ENCODE measurements around the gene BOLA3.
"Not testable (repeated sequence)": the region's sequence is repeated elsewhere in the genome, so short reads cannot be mapped to it uniquely, and the experiment has no call there.

BOLA3 gene, protein sequence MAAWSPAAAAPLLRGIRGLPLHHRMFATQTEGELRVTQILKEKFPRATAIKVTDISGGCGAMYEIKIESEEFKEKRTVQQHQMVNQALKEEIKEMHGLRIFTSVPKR

DNA sequence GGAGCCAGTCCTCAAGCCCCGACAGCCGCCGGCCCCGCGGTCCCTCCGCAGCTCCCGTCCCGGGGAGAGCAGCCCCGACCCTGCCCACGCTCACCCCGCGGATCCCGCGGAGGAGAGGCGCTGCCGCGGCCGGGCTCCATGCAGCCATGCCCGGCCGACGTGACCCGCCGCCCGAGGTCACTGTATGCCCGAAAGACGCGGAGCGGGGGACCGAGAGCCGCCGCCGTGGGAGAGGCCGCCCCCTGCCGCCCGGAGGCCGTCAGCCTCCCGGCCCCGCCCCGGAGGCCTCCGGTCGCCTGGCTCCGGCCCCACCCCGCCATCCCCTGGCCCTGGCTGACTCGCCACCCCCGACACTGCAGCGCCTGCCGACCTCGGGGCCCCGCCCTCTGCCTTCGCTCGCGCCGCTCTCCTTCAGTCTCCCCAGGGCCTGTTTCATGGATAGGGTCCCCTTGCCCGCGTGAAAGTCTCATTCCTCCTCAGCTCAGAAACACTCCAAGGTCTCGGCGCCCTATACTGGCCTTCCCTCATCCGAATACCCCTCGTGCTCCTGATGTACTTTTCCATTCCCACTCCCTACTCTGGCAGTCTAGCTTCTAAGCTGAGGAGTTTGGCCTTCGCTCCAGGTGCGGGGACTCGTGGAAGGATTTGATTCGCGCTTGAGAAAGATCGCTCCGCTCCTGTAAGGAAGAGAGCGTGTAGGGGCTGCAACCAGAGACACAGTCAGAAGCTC, at the start of gene BOLA3:
Gene BOLA3 (minus strand): TSS at position 186 of the 730 bp plus-strand sequence. CDS start 38 bp downstream, at position 148.
- DNase-seq (peak; percentile 94), ATAC-seq (peak; percentile 98)

DNA sequence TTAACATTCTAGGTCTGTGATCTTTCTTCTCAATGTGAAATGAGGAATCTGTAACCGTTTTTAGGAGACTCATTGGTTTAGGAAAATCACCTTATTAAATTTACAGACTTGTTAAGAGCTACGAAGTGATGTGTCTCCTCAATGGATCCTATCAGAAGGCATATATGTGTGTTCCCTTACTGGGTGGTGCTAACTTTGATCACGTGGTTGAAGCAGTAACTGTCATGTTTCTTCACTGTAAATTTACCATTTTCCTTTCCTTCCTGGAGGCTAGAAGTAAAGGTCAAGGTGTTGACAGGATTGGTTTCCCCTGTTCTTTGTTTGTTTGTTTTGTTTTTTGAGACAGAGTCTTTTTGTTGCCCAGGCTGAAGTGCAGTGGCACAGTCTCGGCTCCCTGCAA, 49.3 kb upstream of the BOLA3 start:
- DNase-seq (no peak), ATAC-seq (no peak)

DNA sequence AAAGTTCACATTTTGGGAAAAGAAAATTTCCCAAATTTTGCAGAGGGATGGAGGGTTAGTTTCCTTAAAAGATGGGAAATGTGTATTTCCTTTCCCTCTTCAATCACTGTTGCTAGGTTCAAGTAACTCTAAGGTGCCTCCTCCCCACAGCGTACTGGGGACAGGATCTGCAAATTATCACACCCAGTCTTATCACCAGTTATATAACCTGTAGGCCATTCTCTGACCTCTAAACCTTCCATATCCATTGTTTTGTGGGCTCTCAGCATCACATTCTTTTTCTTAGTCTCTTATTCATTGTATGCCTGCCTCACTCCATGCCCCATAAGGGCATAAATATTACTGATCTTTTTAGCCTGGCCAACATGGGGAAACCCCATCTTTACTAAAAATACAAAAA, 47.1 kb upstream of the BOLA3 start:
- ATAC-seq (no peak), DNase-seq (no peak)

DNA sequence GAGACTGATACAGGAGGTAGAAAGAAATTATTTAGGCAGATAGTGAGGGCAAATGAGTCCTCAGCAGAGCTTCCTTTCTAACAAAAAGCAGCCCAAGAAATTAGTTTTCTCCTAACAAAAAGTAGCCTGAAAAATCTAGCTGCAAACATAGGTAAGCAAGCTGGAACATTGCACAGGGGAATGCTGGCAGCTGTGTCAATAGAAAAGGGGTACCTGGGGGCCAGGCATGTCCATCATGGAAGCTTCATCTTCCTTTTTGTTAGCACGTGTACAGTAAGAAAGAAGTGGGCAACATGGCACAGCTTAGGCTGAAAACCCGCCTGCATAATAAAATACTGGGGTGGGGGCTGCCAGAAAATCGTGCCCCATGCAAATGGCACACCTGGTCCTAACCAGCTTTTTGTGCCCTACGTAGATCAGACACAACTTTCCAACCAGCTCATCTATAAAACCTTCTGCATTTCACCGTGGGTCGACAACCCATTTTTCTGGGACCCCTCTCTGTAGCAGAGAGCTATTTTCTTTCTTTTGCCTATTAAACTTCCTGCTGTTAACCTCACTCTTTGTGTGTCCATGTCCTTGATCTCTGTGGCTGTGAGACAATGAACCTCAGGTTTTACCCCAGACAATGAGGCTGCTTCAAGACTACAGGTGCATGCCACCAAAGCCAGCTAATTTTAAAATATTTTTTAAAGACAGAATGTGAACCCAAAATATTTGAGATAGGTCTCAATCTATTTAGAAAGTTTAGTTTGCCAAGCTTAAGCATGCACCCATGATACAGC, 44.1 kb upstream of the BOLA3 start:
- no peak for ATAC-seq
- no peak for DNase-seq

DNA sequence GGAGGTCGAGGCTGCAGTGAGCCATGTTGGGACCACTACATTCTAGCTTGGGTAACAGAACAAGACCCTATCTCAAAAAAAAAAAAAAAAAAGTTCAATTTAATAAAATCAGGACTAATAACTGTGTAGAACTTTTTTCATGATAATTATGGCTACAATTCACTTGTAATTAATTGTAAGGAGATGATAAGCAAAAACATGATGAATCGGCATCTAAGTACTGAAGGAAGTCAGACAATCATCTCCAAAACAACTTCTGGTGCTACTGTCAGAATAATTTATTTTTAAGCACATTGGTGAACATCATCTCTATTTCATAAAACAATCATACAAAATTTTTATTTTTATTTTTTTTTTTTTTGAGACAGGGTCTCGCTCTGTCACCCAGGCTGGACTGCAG, 41.0 kb upstream of the BOLA3 start:
- ATAC-seq (no peak), DNase-seq (no peak)

DNA sequence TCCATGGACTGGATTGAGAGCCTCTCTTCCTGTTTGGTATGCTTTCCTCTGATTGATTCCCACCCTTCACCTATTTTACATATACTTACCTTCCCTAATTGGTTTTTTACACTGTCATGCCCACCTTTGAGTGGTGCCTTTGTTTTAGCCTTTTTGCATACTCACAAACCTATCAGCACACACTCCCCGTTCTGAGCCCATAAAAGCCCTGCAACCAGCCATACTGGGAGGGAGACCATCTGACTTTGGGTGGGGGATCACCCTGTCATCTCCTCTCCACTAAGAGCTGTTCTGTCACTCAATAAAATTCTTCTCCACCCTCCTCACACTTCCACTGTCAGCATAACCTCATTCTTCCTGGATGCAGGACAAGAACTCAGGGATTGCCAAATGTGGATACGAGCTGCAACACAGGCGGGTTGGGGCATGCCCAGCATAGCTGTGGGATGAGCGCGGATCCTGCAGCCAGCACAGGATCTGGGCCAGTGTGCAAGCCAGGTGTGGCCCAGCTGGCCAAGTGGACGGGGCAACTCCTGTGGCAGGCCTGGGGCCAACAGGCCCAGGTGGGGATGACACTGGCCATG, 40.4 kb upstream of the BOLA3 start:
- no peak for ATAC-seq
- no peak for DNase-seq

DNA sequence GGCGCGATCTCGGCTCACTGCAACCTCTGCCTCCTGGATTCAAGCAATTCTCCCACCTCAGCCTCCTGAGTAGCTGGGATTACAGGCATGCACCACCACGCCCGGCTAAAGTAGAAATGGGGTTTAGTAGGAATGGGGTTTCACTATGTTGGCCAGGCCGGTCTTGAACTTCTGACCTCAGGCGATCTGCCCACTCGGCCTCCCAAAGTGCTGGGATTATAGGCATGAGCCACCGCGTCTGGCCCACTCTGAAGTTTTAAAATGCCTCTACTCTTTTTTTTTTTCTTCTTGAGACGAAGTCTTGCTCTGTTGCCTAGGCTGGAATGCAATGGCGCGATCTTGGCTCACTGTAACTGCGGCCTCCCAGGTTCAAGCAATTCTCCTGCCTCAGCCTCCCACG, 39.0 kb upstream of the BOLA3 start:
- not testable (repeated sequence) for ATAC-seq, DNase-seq

DNA sequence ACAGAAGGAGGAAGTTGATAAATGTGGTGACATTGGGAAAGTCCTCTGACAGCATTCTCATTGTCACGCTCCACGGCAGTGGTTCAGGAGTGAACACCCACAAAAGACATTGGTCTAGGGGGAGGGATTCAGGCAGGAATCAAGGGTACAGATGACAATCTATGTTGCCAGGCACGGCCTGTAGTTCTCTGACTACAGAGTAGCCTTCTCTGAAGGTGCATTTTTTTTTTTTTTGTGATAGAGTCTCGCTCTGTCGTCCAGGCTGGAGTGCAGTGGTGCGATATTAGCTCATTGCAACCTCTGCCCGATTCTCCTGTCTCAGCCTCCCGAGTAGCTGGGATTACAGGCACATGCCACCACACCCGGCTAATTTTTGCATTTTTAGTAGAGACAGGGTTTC, 38.3 kb upstream of the BOLA3 start:
- ATAC-seq (peak; percentile 87), DNase-seq (peak; percentile 40)

DNA sequence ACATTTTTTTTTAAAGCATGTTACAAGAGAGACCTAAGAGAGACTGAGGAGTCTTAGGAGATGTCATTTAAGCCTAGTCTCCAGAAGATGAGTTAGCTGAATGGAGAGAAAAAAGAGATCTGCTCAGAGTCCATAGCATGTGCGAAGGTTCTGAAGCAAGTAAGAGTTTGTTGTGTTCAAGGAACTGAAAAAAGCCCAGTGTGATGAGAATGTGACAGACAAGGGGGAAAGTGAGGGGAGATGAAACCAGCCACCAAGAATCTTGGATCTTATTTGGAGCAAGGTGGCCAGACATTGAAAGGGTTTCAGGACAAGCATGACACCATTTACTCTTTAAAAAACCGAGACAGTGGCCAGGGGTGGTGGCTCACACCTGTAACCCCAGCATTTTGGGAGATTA, 36.2 kb upstream of the BOLA3 start:
- ATAC-seq (no peak), DNase-seq (no peak)

DNA sequence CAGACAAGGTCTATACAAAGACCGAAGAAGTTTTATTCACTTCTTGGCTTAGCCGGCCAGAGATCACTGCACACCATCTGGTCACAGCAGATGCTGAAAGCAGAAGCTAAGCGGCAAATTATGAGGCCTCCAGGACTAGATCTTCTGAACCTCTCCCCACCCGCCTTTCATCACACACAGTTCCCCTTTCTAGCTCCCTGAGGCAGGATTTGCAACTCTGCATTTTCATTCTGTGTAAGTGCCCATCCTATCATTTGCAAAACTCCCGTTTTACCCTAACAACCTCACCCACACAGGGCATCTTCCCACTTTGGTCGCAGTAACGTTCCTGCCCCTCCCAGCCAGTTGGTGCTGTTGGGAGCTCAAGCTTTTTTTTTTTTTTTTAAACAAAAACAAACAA, 34.0 kb upstream of the BOLA3 start:
- no peak for DNase-seq
- ATAC-seq: no peak

DNA sequence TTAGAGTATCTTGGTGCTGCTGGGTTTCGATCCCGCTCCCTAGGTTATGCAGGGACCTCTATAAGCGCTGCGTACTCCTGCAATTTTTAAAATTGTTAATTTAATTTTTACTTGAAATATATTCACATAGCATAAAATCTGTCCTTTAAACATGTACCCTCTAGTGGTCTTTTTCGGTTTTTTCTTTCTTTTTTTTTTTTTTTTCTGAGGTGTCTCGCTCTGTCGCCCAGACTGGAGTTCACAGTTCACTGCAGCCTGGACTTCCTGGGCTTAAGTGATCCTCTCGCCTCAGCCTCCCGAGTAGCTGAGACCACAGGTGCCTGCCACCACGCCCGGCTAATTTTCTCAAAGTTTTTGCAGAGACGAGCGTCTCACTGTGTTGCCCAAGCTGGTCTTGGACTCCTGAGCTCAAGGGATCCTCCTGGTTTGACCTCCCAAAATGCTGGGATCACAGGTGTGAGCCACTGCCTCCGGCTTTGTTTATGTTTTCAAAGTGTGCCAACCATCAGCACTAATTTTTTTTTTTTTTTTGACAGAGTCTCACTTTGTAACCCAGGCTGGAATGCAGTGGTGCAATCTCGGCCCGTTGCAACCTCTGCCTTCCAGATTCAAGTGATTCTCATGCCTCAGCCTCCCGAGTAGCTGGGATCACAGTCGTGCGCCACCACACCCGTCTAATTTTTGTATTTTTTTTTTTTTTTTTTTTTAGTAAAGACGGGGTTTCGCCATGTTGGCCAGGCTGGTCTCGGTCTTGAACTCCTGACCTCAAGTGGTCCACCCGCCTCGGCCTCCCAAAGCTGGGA, 31.6 kb upstream of the BOLA3 start:
- peak; percentile 6 for ATAC-seq
- DNase-seq: no peak

DNA sequence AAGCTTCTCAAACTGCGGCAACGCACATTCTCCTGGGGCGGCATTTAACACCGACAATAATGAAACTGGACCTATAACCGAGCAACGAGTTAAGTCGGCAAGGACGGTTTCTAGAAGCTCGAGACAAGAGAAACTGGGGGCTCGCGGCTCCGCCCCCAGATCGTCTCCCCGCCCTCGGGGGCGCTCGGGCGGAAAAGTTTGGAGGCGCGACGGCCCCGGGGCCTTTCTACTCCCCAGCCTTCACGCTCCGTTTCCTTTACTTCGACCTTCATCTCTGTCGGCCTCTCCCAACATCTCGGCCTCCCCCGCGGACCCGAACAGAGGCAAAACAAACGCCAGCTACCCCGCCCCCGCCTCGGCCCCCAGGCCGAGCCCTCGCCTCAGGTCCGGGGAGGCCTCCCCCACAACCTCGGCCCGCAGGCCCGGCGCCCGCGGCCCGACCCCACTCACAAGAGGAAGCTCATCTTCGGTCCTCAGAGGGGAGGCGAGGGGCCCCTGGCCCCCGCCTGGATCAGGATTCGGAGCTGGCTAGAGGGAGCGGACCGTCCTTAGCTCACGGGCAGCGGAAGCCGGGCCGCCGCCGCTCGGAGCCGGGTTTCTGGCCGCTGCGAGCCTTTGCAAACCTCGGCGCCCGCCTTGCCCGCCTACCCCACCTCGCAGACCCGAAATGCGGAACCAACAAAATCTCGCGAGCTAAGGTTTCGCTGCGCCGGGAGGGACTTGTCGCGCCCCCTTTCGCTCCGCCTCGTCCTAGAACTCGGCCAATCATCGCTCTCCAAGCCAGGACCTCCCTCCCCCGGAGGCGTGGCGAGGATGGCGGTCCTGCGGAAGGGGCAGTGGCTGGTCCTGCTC, 30.7 kb upstream of the BOLA3 start, which contains the start of gene MOB1A:
Gene MOB1A (minus strand): TSS at position 669 of the 852 bp plus-strand sequence. CDS start 205 bp downstream, at position 464.
- peak; percentile 96 for ATAC-seq
- peak; percentile 98 for DNase-seq

DNA sequence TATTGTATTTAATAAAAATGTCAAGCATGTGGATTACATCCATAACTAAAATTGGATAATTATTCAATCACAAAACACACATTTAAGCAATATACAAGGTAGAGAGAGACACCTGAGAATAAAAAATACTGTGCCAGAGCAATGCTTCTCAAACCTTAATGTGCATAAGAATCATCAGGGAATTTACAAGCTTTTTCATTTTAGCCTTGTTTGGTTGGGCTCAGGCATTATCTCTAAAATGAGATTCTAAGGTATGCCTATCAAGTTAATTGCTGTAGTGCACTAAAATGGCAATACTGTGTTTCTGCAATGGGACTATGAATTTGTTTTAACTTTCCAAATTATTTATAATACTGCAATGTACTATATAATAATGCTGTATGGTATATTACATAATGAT, 30.0 kb upstream of the BOLA3 start:
- DNase-seq (no peak), ATAC-seq (no peak)

DNA sequence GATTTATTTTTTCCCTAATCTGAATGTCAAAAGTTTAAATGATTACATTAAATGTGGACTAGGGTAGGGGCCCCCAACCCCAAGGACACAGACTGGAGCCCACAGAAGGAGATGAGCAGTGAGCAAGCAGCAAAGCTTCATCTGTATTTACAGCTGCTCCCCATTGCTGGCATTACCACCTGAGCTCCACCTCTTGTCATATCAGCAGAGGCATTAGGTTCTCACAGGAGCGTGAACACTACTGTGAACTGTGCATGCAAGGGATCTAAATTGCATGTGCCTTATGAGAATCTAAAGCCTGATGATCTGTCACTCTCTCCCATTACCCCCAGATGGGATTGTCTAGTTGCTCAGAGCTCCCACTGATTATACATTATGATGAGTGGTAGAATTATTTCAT, 27.2 kb upstream of the BOLA3 start:
- DNase-seq: no peak
- no peak for ATAC-seq

DNA sequence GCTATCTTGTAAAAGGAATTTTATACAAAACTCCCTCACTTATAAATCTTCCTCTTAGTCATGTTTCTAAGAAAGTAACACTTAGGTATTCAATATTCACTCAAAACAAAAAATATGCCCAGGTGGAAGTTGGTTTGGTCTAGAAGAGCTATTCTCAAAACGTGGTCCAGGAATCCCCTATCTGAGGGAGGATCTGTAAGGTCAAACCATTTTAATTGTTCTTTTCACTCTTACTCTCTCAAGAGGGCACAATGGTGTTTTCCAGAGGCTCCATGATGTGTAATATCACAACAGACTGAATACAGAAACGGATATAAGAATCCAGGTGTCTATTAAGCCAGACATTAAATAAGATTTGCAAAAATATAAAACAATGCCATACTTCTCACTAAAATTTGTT, 21.0 kb upstream of the BOLA3 start:
- ATAC-seq (peak; percentile 78), DNase-seq (no peak)

DNA sequence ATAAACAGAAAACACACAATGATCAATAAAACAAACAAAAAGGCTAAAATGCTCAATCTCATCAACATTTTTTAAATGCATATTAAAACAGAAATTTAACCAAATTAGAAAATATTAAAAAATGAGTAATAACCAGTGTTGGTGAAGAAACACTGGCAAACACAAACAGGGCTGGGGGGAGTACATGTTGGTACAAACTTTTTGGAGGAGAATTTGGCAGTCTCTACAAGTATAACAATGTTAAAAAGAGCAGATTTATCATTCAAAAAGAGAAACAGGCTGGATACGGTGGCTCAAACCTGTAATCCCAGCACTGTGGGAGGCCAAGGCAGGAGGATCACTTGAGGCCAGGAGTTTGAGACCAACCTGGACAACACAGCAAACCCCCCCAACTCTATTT, 17.0 kb upstream of the BOLA3 start:
- no peak for ATAC-seq
- DNase-seq: no peak

DNA sequence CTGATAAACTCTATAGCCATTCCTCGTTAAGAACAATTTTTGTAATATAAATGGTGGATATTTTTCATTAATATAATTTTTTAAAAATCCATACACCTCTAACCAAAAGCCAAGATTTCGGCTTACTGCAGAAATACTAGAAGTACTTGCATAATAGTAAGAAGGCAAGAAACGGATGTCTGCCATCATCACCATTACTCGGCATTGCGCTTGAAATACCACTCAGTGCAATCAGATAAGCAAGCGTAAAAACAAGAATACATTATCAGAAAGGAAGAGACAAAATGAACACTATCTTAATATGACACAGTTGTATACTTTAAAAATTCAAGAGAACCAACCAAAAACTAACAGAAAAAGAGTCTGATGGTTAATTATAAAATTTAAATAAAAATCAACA, 15.2 kb upstream of the BOLA3 start:
- ATAC-seq: no peak
- no peak for DNase-seq

DNA sequence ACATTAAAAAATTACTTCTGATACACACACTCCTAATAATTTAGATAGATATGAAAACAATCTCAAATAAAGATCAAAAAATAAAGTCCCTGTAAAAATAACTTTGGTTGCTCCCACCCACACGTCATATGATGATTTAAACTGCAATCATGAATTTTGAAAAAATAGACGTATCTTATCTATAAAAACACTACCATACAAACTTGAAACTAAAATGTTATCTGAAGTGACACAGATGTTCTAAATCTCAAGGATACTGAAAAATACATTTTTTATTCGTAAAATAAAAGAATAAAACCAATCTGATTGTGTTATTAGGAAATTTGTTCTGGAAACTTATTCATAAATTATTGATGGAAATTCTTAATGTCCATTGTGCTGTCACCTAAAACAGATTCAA, 8.1 kb upstream of the BOLA3 start:
- no peak for DNase-seq
- ATAC-seq: no peak

DNA sequence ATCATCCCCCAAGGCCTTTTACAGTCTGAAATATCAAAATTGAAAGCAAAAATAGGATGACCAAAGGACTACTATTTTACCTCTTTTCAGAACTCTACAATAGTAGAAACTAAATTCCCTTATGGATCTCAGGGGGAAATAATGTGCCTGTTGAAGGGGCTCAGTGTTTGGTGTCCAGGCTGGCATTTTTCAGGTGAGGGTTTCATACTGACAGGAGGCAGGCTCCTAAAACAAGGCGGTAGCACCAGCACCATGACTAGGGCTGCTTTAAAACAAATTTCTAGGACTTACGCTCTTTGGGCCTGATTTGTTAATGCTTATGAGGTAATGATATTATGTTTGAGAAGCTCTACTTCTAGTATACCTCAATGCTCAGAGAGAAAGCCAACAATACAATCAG, 5.2 kb upstream of the BOLA3 start:
- ATAC-seq: no peak
- DNase-seq: no peak

DNA sequence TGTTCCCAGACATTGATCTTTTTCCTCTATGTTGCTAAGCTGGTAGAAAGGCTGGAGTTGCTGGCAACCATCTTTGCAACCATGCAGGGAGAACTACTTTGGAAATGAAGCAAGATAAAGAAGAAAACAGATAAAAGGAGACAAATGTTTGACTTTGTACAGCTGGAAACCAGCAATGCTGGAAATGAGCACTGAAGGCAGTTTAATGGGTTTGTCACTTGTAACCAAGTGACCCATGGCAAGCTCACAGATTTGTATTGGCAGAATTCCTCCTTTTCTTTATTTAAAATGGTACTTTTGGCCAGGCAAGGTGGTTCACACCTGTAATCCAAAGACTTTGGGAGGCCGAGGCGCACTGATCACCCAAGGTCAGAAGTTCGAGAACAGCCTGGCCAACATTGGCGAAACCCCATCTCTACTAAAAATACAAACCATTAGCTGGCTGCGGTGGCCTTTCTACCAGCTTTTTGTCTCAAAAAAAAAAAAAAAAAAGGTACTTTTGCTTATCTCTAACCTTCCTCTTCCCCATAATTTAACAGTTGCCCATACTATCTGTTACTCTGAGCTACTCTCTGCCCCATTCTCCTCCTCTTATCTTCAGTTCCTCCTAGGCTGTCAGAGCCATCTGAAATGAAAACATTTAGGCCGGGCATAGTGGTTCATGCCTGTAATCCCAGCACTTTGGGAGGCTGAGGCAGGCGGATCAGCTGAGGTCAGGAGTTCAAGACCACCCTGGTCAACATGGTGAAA, 2.0 kb upstream of the BOLA3 start:
- DNase-seq (no peak), ATAC-seq (no peak)

DNA sequence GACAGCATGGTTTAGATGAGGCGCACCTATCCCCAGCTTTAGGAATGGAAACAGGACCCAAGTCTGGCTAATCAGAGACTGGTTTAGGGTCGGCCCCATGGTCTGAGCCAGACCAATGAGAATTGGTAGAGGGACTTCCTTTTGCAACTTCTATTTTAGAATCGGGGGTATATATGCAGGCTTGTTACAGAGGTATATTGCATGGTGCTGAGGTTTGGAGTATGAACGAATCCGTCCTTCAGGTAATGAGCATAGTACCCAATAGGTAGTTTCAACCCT, 1.5 kb upstream of the BOLA3 start:
- DNase-seq: no peak
- ATAC-seq: no peak

Measured in stimulated activated naive CD8-positive, alpha-beta T cell treated with anti-CD3 and anti-CD28 coated beads, Interleukin-15, Interleukin-2, amounts not matched to agents 100 U/mL and 50 U/mL, for 24 hours (primary cell).